ENCODE data around the gene PDHA1.

- TF ChIP-seq POLR2AphosphoS5 (IDR thresholded peaks at IDR 0.05), result no peak
- TF ChIP-seq CTCF (IDR thresholded peaks at IDR 0.05 in 8 of 11, conservative IDR thresholded peaks at IDR 0.05 in 3 of 11), result no peak
Measured at GRCh38 chrX:19331831-19332230, 11.9 kb upstream of the PDHA1 start.
